Measurements from ENCODE around the gene ANGPTL2.

The ANGPTL2 gene

GRCh38 chr9:127112056-127112455 is 10.4 kb downstream of the ANGPTL2 start:
- no peaks in the 10 kb centered on the region for H3K9me3 Mint-ChIP-seq
- H3K27me3 Mint-ChIP-seq: peaks cover 22% of the 10 kb centered on the region
- no peaks in the 10 kb centered on the region for H3K4me1 Mint-ChIP-seq (ENCODE audit: low read depth)
- H3K27ac Mint-ChIP-seq: no peak overlapping the region
- intact Hi-C loops (cut with micrococcal nuclease): no loop called here
- no peak overlapping the region for H3K4me3 Mint-ChIP-seq
- no peaks in the 10 kb centered on the region for H3K36me3 Mint-ChIP-seq (ENCODE audit: low read depth)

- no peaks in the 10 kb centered on the region for H3K9me3 Mint-ChIP-seq
- no peaks in the 10 kb centered on the region for H3K36me3 Mint-ChIP-seq (ENCODE audit: low read depth)
- no peaks in the 10 kb centered on the region for H3K4me1 Mint-ChIP-seq (ENCODE audit: low read depth)
- intact Hi-C loops (cut with micrococcal nuclease): no loop called here
- peaks cover 17% of the 10 kb centered on the region for H3K27me3 Mint-ChIP-seq
- no peak overlapping the region for H3K4me3 Mint-ChIP-seq
- H3K27ac Mint-ChIP-seq: no peak overlapping the region
Measured at GRCh38 chr9:127109212-127109711, 13.2 kb downstream of the ANGPTL2 start.

- Mint-ChIP-seq H3K36me3 (ENCODE audit: low read depth) (no peaks in the 10 kb centered on the region), H3K4me1 (ENCODE audit: low read depth) (peaks cover 7% of the 10 kb centered on the region), H3K9me3 (no peaks in the 10 kb centered on the region), H3K4me3 (no peak overlapping the region), H3K27ac (no peak overlapping the region), H3K27me3 (peaks cover 17% of the 10 kb centered on the region)
- intact Hi-C loops (cut with micrococcal nuclease): no loop called here
Measured at GRCh38 chr9:127107929-127108876, 14.2 kb downstream of the ANGPTL2 start.

GRCh38 chr9:127107171-127107928 is 15.1 kb downstream of the ANGPTL2 start:
- H3K27ac Mint-ChIP-seq: no peak overlapping the region

GRCh38 chr9:127106466-127106855 is 16.0 kb downstream of the ANGPTL2 start:
- Mint-ChIP-seq H3K27me3 (peaks cover 17% of the 10 kb centered on the region), H3K27ac (no peak overlapping the region), H3K4me1 (ENCODE audit: low read depth) (peaks cover 8% of the 10 kb centered on the region), H3K36me3 (ENCODE audit: low read depth) (no peaks in the 10 kb centered on the region), H3K9me3 (no peaks in the 10 kb centered on the region), H3K4me3 (no peak overlapping the region)
- intact Hi-C loops (cut with micrococcal nuclease): no loop called here

More at GRCh38 chr9:127107171-127107928, 15.1 kb downstream of the ANGPTL2 start:
- H3K27me3 Mint-ChIP-seq: peaks cover 17% of the 10 kb centered on the region
- intact Hi-C loops (cut with micrococcal nuclease): no loop called here
- H3K4me1 Mint-ChIP-seq (ENCODE audit: low read depth): peaks cover 8% of the 10 kb centered on the region
- H3K36me3 Mint-ChIP-seq (ENCODE audit: low read depth): no peaks in the 10 kb centered on the region
- no peaks in the 10 kb centered on the region for H3K9me3 Mint-ChIP-seq
- no peak overlapping the region for H3K4me3 Mint-ChIP-seq

GRCh38 chr9:127105805-127106465 is 16.5 kb downstream of the ANGPTL2 start:
- H3K27me3 Mint-ChIP-seq: peaks cover 15% of the 10 kb centered on the region
- H3K27ac Mint-ChIP-seq: no peak overlapping the region
- no peaks in the 10 kb centered on the region for H3K36me3 Mint-ChIP-seq (ENCODE audit: low read depth)
- intact Hi-C loops (cut with micrococcal nuclease): no loop called here
- peaks cover 8% of the 10 kb centered on the region for H3K4me1 Mint-ChIP-seq (ENCODE audit: low read depth)
- H3K9me3 Mint-ChIP-seq: no peaks in the 10 kb centered on the region
- H3K4me3 Mint-ChIP-seq: no peak overlapping the region

GRCh38 chr9:127104581-127105311 is 17.7 kb downstream of the ANGPTL2 start:
- intact Hi-C loops (cut with micrococcal nuclease): no loop called here
- Mint-ChIP-seq H3K4me3 (no peak overlapping the region), H3K27ac (no peak overlapping the region), H3K4me1 (ENCODE audit: low read depth) (peaks cover 8% of the 10 kb centered on the region), H3K27me3 (peaks cover 6% of the 10 kb centered on the region), H3K36me3 (ENCODE audit: low read depth) (no peaks in the 10 kb centered on the region), H3K9me3 (no peaks in the 10 kb centered on the region)

- no peak overlapping the region for H3K4me3 Mint-ChIP-seq
Measured at GRCh38 chr9:127102788-127103187, 19.6 kb downstream of the ANGPTL2 start.

GRCh38 chr9:127102176-127102575 is 20.3 kb downstream of the ANGPTL2 start:
- Mint-ChIP-seq H3K4me1 (ENCODE audit: low read depth) (peaks cover 8% of the 10 kb centered on the region), H3K27me3 (peaks cover 6% of the 10 kb centered on the region), H3K36me3 (ENCODE audit: low read depth) (no peaks in the 10 kb centered on the region), H3K27ac (no peak overlapping the region), H3K4me3 (no peak overlapping the region), H3K9me3 (no peaks in the 10 kb centered on the region)
- intact Hi-C loops (cut with micrococcal nuclease): no loop called here

More at GRCh38 chr9:127102788-127103187, 19.6 kb downstream of the ANGPTL2 start:
- H3K27me3 Mint-ChIP-seq: peaks cover 6% of the 10 kb centered on the region
- H3K27ac Mint-ChIP-seq: no peak overlapping the region
- intact Hi-C loops (cut with micrococcal nuclease): no loop called here
- H3K9me3 Mint-ChIP-seq: no peaks in the 10 kb centered on the region
- no peaks in the 10 kb centered on the region for H3K36me3 Mint-ChIP-seq (ENCODE audit: low read depth)
- H3K4me1 Mint-ChIP-seq (ENCODE audit: low read depth): peaks cover 8% of the 10 kb centered on the region

- H3K36me3 Mint-ChIP-seq (ENCODE audit: low read depth): no peaks in the 10 kb centered on the region
- H3K27me3 Mint-ChIP-seq: peaks cover 6% of the 10 kb centered on the region
- H3K4me1 Mint-ChIP-seq (ENCODE audit: low read depth): peaks cover 8% of the 10 kb centered on the region
- no peaks in the 10 kb centered on the region for H3K9me3 Mint-ChIP-seq
- H3K27ac Mint-ChIP-seq: no peak overlapping the region
- intact Hi-C loops (cut with micrococcal nuclease): no loop called here
- no peak overlapping the region for H3K4me3 Mint-ChIP-seq
Measured at GRCh38 chr9:127099664-127100063, 22.8 kb downstream of the ANGPTL2 start.

- Mint-ChIP-seq H3K27me3 (peaks cover 6% of the 10 kb centered on the region), H3K9me3 (no peaks in the 10 kb centered on the region), H3K4me3 (no peak overlapping the region), H3K36me3 (ENCODE audit: low read depth) (no peaks in the 10 kb centered on the region), H3K27ac (no peak overlapping the region), H3K4me1 (ENCODE audit: low read depth) (peaks cover 8% of the 10 kb centered on the region)
- intact Hi-C loops (cut with micrococcal nuclease): no loop called here
Measured at GRCh38 chr9:127098916-127099553, 23.4 kb downstream of the ANGPTL2 start.

- Mint-ChIP-seq H3K36me3 (ENCODE audit: low read depth) (no peaks in the 10 kb centered on the region), H3K27ac (no peak overlapping the region), H3K4me1 (ENCODE audit: low read depth) (no peaks in the 10 kb centered on the region), H3K4me3 (no peak overlapping the region), H3K27me3 (peaks cover 6% of the 10 kb centered on the region), H3K9me3 (no peaks in the 10 kb centered on the region)
- intact Hi-C loops (cut with micrococcal nuclease): no loop called here
Measured at GRCh38 chr9:127097683-127098082, 24.8 kb downstream of the ANGPTL2 start.

- Mint-ChIP-seq H3K27me3 (peaks cover 8% of the 10 kb centered on the region), H3K4me3 (no peak overlapping the region), H3K27ac (no peak overlapping the region), H3K36me3 (ENCODE audit: low read depth) (no peaks in the 10 kb centered on the region), H3K9me3 (no peaks in the 10 kb centered on the region), H3K4me1 (ENCODE audit: low read depth) (no peaks in the 10 kb centered on the region)
- intact Hi-C loops (cut with micrococcal nuclease): no loop called here
Measured at GRCh38 chr9:127096208-127096607, 26.2 kb downstream of the ANGPTL2 start.
